Muscle of leg (tissue), 11 donors: Measurements from ENCODE around the gene MZT2A. TPM values are rescaled to one million over a fixed set of nuclear protein-coding genes. Genes with fewer than 3 reads are reported as not detected.
"Not testable (repeated sequence)": the region's sequence is repeated elsewhere in the genome, so short reads cannot be mapped to it uniquely, and the experiment has no call there.

ENCODE experiments used
- DNase-seq: peaks from one replicate; pipeline ENCODE4 v3.0.0; 2013
- H3K27ac ChIP-seq: one replicate; pipeline ENCODE4 v1.5.1; 2013; ENCODE audit warnings: mild to moderate bottlenecking, low read length, control low read depth
- H3K27me3 ChIP-seq: one replicate; pipeline ENCODE4 v1.6.1; 2013; ENCODE audit warnings: low read length; ENCODE audit not compliant: control insufficient read depth, insufficient read depth
- H3K36me3 ChIP-seq: one replicate; pipeline ENCODE4 v1.6.1; 2013; ENCODE audit warnings: low read length; ENCODE audit not compliant: control insufficient read depth, insufficient read depth
- H3K4me1 ChIP-seq: one replicate; pipeline ENCODE4 v1.6.1; 2013; ENCODE audit warnings: low read length; ENCODE audit not compliant: control insufficient read depth, insufficient read depth
- H3K4me3 ChIP-seq: one replicate; pipeline ENCODE4 v1.5.1; 2013; ENCODE audit warnings: low read length, control low read depth
- H3K9me3 ChIP-seq: replicated peaks from 2 replicates; pipeline ENCODE4 v1.6.1; 2013; ENCODE audit warnings: low read depth, low read length; ENCODE audit not compliant: control insufficient read depth
- WGBS: methylation state at CpG from one replicate; pipeline ENCODE4 v1.1.5; 2013; ENCODE audit warnings: missing lambda C conversion rate; ENCODE audit not compliant: insufficient coverage; 5-methylcytosine and 5-hydroxymethylcytosine counted together
- polyA plus RNA-seq, 8 donors: library from polyadenylated mRNA; unstranded; fragments of 120-200 nt; gene quantifications; one replicate each; pipeline versions ENCODE4 v1.2.1 to v1.2.3, GENCODE V29; 2013; ENCODE audit warnings: inconsistent platforms in 1 of 8, low replicate concordance in 1 of 8; ENCODE audit not compliant: insufficient read length in 8 of 8, insufficient read depth in 1 of 8
- total RNA-seq: library from RNA; stranded (reverse); fragments of 120-200 nt; gene quantifications from one replicate; pipeline ENCODE4 v1.2.4, GENCODE V29; 2013

MZT2A gene
- total and polyA plus RNA-seq, 9 donors, result 39.1 to 67.6 (median 56.5) TPM

DNA sequence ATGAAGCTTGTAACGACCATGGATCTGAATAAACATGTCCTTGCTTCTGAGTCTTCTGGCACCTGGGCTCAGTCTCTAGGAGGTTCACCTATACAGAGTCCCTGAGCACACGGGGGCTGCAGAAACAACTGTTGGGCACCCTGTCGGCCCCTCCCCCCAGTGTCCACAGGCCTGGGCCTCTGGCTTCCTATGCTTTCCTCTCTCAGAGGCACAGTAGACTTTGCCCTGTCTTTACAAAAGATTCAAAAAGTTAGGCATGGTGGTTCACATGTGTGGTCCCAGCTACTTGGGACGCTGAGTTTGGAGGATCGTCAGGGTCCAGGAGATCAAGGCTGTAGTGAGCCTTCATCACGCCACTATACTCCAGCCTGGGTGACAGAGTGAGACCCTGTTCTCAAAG lies 29.3 kb upstream of the MZT2A start:
- peaks cover 31% of the 10 kb centered on the region for H3K36me3 ChIP-seq
- H3K4me1 ChIP-seq, H3K27me3 ChIP-seq, DNase-seq, H3K9me3 ChIP-seq, H3K27ac ChIP-seq, H3K4me3 ChIP-seq: not testable (repeated sequence)
- 70% methylated on average over 3 of the region's 6 CpGs for WGBS

GRCh38 chr2:131520526-131520925 lies 28.3 kb upstream of the MZT2A start:
- WGBS, result 97% methylated on average over 6 of the region's 10 CpGs
- no peaks in the 10 kb centered on the region for H3K9me3 ChIP-seq
- H3K4me1 ChIP-seq, result no peaks in the 10 kb centered on the region
- H3K4me3 ChIP-seq, result no peak overlapping the region
- H3K36me3 ChIP-seq, result peaks cover 31% of the 10 kb centered on the region
- H3K27me3 ChIP-seq, result no peaks in the 10 kb centered on the region
- no peak for DNase-seq
- H3K27ac ChIP-seq, result no peak overlapping the region

- not testable (repeated sequence) for H3K4me3 ChIP-seq, H3K4me1 ChIP-seq, H3K9me3 ChIP-seq, H3K27ac ChIP-seq, H3K27me3 ChIP-seq, DNase-seq
- WGBS, result 83% methylated on average over 7 of the region's 24 CpGs
- peaks cover 31% of the 10 kb centered on the region for H3K36me3 ChIP-seq
These were observed 27.8 kb upstream of the MZT2A start for GRCh38 chr2:131519871-131520470.

DNA sequence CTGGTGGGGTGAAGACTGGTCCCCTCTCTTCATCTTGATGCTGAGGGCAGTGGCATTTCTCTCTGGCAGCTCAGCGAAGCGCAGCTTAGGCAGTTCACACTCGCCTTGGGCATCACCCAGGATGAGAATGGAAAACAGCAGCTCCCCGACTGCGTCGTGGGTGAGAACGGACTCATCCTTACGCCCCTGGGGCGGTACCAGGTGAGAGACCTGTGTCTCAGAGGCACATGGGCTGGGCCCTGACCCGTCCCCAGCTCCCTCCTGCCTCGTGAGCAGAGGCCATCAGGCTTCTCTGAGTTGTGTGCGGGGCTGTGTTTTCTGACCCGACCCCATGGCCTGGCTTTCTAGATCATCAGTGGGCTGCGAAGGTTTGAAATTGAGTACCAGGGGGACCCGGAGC lies 27.3 kb upstream of the MZT2A start:
- no peak for DNase-seq
- H3K4me1 ChIP-seq, result no peaks in the 10 kb centered on the region
- no peaks in the 10 kb centered on the region for H3K27me3 ChIP-seq
- 89% methylated on average over 15 of the region's 15 CpGs for WGBS
- no peak overlapping the region for H3K4me3 ChIP-seq
- H3K36me3 ChIP-seq, result peaks cover 31% of the 10 kb centered on the region
- H3K9me3 ChIP-seq, result no peaks in the 10 kb centered on the region
- no peak overlapping the region for H3K27ac ChIP-seq

DNA sequence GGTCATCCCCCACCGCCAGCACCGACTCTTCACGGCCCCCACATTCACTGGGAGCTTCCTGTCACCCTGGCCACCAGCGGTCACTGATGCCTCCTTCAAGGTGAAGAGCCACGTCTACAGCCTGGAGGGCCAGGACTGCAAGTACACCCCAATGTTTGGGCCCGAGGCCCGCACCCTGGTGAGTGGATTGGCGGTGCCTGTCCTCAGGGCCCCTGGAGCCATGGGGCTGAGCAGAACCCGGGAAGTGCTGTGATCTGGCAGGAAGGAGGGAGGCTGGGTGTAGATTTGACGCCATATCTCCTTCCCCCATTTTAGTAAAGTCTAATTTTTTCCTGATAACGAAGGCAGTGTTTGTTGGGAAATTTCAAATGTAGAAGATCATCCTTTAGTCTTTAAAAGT lies 26.3 kb upstream of the MZT2A start:
- not testable (repeated sequence) for H3K4me1 ChIP-seq, H3K27ac ChIP-seq, H3K9me3 ChIP-seq, H3K4me3 ChIP-seq, H3K27me3 ChIP-seq, DNase-seq
- no CpG with 5 or more reads among the region's 11 CpGs for WGBS
- peaks cover 31% of the 10 kb centered on the region for H3K36me3 ChIP-seq

DNA sequence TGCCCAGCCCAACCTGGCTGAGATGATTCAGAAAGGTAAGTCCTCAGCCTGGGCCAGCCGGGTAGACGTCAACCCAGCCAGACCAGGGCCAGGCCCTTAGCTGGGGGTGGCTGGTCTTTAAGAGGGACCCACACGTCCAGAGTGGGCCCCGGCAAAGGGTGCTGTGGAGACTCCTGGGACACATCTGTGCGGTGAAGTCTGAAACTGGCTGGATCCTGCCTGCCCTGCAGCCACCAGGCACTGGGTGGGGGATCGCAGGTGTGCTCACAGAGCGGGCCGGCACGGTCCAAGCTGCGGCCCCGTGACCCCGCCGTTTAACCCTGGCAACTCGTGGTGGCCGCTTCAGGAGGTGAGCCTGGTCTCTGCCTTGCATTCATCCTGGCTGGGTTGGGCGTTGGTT lies 25.7 kb upstream of the MZT2A start:
- peaks cover 35% of the 10 kb centered on the region for H3K36me3 ChIP-seq
- DNase-seq, result not testable (repeated sequence)

GRCh38 chr2:131517106-131517831 lies 25.1 kb upstream of the MZT2A start:
- H3K27me3 ChIP-seq, result no peaks in the 10 kb centered on the region
- 89% methylated on average over 17 of the region's 17 CpGs for WGBS
- DNase-seq, result no peak
- peaks cover 39% of the 10 kb centered on the region for H3K36me3 ChIP-seq
- H3K27ac ChIP-seq, result no peak overlapping the region
- H3K4me1 ChIP-seq, result no peaks in the 10 kb centered on the region
- H3K4me3 ChIP-seq, result no peak overlapping the region
- no peaks in the 10 kb centered on the region for H3K9me3 ChIP-seq

More for the DNA sequence above, 25.7 kb upstream of the MZT2A start:
- not testable (repeated sequence) for H3K4me3 ChIP-seq, H3K9me3 ChIP-seq, H3K4me1 ChIP-seq, H3K27ac ChIP-seq, H3K27me3 ChIP-seq
- WGBS, result 87% methylated on average over 13 of the region's 16 CpGs

DNA sequence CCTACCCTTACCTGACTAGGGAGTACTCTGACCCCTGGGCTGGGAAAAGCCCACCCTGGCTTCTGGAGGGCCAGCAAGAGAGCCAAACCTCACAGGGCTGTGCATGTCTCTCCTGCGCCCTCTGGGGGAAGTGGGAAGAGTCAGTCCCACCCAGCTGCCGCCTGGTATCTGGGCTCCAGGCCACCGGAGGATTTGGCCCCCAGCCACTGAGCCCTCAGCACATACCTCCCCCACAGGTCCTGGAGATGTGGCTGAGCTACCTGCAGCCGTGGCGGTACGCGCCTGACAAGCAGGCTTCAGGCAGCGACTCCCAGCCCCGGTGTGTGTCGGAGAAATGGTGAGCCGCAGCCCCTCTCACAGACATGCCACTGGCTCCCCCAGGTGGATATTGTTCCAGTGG lies 24.4 kb upstream of the MZT2A start:
- not testable (repeated sequence) for H3K4me3 ChIP-seq, H3K4me1 ChIP-seq, H3K27me3 ChIP-seq, DNase-seq, H3K27ac ChIP-seq, H3K9me3 ChIP-seq
- WGBS, result 84% methylated on average over 8 of the region's 11 CpGs
- H3K36me3 ChIP-seq, result peaks cover 37% of the 10 kb centered on the region

GRCh38 chr2:131516011-131516410 lies 23.8 kb upstream of the MZT2A start:
- H3K27ac ChIP-seq, result no peak overlapping the region
- H3K27me3 ChIP-seq, result no peaks in the 10 kb centered on the region
- no peak for DNase-seq
- peaks cover 36% of the 10 kb centered on the region for H3K36me3 ChIP-seq
- H3K4me1 ChIP-seq, result no peaks in the 10 kb centered on the region
- no peaks in the 10 kb centered on the region for H3K9me3 ChIP-seq
- whole genome bisulfite sequencing, result 83% methylated on average over 2 of the region's 10 CpGs
- H3K4me3 ChIP-seq, result no peak overlapping the region

DNA sequence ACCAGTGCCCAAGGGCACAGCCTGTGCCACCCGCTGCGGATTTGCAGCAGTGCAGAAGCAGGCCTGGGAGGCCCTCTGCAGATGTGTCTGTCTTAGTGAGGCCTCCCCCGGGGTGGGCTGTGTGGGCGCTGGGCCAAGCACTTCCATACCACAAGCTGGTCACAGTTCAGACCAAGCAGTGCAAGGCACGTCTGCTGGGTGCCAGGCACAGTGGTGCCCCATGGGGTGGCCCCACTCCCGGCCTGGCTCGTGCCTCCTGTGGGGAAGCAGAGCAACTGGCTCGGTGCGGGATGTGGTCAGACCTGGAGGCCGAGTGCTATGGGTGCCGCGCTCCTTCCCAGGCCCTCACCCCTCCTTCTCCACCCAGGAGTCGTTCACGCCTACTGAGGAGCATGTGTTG lies 23.0 kb upstream of the MZT2A start:
- not testable (repeated sequence) for H3K4me1 ChIP-seq, H3K27ac ChIP-seq, H3K4me3 ChIP-seq, H3K27me3 ChIP-seq, H3K9me3 ChIP-seq, DNase-seq
- 75% methylated on average over 2 of the region's 14 CpGs for WGBS
- peaks cover 33% of the 10 kb centered on the region for H3K36me3 ChIP-seq
